GM13977 (cell line): ENCODE results near the gene RAI1.

ENCODE experiments used
- DNase-seq: peaks from one replicate; pipeline ENCODE4 v3.0.0; 2012; ENCODE audit warnings: low spot score
- in situ Hi-C: fragments of 300-500 bp; cut with MboI; formaldehyde crosslinking; loops from one replicate; pipeline ENCODE4 v1.12.0; 2022; ENCODE audit warnings: low sequenced_read_pairs, low pct_unique_long_range_greater_than_20kb, mixed read lengths, inconsistent platforms; ENCODE audit not compliant: unreplicated experiment
- TF ChIP-seq, protein P1 (sequence below): IDR thresholded peaks from 2 replicates; pipeline ENCODE4 v1.5.1; 2012; ENCODE audit warnings: mild to moderate bottlenecking, control low read depth; ENCODE audit not compliant: insufficient read depth; ENCODE audit errors: extremely low read depth, missing control alignments

The RAI1 gene

DNA sequence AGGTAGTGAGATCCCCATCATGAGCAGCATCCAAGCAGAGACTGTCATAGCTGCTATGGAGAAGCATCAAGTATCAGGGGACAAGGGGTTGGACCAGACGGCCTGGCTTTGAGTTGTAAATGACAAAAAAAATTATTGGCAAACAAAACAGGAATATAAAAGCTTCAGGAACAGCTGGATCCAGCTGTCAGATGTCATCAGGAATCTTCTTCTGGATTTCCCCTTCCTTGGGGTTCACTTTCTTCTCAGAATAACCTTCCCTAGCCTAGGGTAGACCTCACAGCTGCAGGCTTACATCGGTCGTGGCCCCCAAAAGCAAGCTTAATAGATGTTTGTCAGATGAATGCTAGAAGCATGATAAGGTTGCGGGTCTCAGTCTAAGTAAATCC, 17.2 kb upstream of the RAI1 start:
- TF ChIP-seq, protein P1, sequence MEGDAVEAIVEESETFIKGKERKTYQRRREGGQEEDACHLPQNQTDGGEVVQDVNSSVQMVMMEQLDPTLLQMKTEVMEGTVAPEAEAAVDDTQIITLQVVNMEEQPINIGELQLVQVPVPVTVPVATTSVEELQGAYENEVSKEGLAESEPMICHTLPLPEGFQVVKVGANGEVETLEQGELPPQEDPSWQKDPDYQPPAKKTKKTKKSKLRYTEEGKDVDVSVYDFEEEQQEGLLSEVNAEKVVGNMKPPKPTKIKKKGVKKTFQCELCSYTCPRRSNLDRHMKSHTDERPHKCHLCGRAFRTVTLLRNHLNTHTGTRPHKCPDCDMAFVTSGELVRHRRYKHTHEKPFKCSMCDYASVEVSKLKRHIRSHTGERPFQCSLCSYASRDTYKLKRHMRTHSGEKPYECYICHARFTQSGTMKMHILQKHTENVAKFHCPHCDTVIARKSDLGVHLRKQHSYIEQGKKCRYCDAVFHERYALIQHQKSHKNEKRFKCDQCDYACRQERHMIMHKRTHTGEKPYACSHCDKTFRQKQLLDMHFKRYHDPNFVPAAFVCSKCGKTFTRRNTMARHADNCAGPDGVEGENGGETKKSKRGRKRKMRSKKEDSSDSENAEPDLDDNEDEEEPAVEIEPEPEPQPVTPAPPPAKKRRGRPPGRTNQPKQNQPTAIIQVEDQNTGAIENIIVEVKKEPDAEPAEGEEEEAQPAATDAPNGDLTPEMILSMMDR, result no peak
- in situ Hi-C loops, result no loop called here
- no peak for DNase-seq

GRCh38 chr17:17665255-17665654, 16.0 kb upstream of the RAI1 start:
- in situ Hi-C loops, result no loop called here
- TF ChIP-seq, protein P1, result no peak
- no peak for DNase-seq

DNA sequence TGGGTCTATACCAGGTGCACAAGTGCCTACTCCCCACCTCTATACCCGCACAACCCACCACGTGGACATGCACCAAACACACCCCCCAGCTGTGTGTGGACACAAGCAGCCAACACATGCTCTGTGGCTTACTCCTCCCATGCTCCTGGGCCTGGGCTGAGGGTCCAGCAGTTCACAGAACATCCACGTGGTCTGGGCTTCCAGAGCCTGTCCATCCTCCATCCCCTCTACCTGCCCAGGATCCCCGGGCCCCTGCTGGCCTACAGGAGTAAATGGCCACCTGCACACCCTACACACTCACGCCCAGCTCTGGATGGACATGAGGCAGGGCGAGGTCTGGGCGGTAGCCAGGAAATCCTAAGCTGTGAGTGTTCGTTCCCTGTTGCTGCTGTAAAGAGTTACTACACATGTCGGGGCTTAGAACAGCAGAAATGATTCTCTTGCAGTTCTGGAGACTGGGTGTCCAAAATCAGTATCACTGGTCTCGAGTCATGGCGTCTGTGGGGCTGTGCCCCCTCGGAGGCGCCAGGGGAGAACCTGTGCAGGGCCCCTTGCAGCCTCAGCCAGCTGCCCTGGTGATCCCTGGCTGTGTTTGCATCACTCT, 15.0 kb upstream of the RAI1 start:
- TF ChIP-seq, protein P1, result no peak
- DNase-seq, result no peak
- in situ Hi-C loops, result no loop called here

DNA sequence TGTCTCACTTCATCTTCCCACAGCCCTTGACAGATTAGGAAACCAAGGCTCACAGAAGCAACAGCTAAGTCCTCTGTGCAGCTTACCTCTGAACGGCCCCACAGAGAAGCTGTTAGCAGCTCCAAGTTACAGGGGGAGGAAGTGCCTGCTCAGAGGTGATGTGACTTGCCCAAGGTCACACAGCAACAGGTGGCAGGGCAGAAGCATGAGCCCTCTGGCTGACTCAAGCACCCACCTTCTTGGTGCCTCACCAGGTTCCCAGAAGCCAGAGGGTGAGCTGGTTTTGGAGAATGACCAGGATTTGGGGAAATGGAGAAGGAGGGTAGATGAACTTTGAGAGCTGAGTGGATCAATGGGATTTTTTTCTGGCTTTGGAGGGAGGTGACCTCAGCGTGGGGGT, 14.0 kb upstream of the RAI1 start:
- TF ChIP-seq, protein P1, result no peak
- DNase-seq, result no peak
- in situ Hi-C loops, result no loop called here

- in situ Hi-C loops, result no loop called here
- DNase-seq, result no peak
- TF ChIP-seq, protein P1, result no peak
Observed at GRCh38 chr17:17667947-17668346, 13.3 kb upstream of the RAI1 start.

- in situ Hi-C loops, result no loop called here
- no peak for DNase-seq
- TF ChIP-seq, protein P1, result no peak
Observed at GRCh38 chr17:17668358-17668757, 12.9 kb upstream of the RAI1 start.
